Mesenchymal stem cell (in vitro differentiated cells and primary cell): Measurements from ENCODE around the gene SPAG8.
A peak's percentile ranks its signal among the peaks of the same experiment; 100 is the strongest.

Experiments
- DNase-seq: peaks from one replicate; pipeline ENCODE4 v3.0.0-alpha.2; 2013
- H2AFZ ChIP-seq: one replicate; pipeline ENCODE4 v1.6.1; 2013; ENCODE audit warnings: low read depth, mild to moderate bottlenecking, control low read depth, inconsistent platforms, low read length, moderate library complexity
- H2AK5ac ChIP-seq: 2 replicates; pipeline ENCODE4 v1.6.1; 2013; ENCODE audit warnings: low read length, moderate library complexity, mild to moderate bottlenecking, inconsistent platforms; ENCODE audit not compliant: severe bottlenecking
- H2BK120ac ChIP-seq: one replicate; pipeline ENCODE4 v1.6.1; 2013; ENCODE audit warnings: low read depth, mild to moderate bottlenecking, inconsistent platforms, low read length, moderate library complexity
- H2BK12ac ChIP-seq, 2 experiments: one replicate each; pipeline ENCODE4 v1.6.1; 2013; ENCODE audit warnings: inconsistent platforms in 2 of 2, low read length in 2 of 2, mild to moderate bottlenecking in 2 of 2, moderate library complexity in 2 of 2, control low read depth in 1 of 2
- H2BK15ac ChIP-seq: one replicate; pipeline ENCODE4 v1.6.1; 2013; ENCODE audit warnings: mild to moderate bottlenecking, low read depth, inconsistent platforms; ENCODE audit not compliant: poor library complexity, severe bottlenecking
- H2BK5ac ChIP-seq: 2 replicates; pipeline ENCODE4 v1.6.1; 2013; ENCODE audit warnings: low read depth, mild to moderate bottlenecking, low read length, control low read depth, inconsistent platforms; ENCODE audit not compliant: poor library complexity, severe bottlenecking
- H3K14ac ChIP-seq, 2 experiments: one replicate each; pipeline ENCODE4 v1.6.1; 2013; ENCODE audit warnings: inconsistent platforms in 2 of 2, low read length in 2 of 2, control low read depth in 1 of 2, mild to moderate bottlenecking in 1 of 2, moderate library complexity in 1 of 2
- H3K18ac ChIP-seq, 2 experiments: one replicate each; pipeline ENCODE4 v1.6.1; 2013; ENCODE audit warnings: inconsistent platforms in 2 of 2, low read length in 2 of 2, control low read depth in 1 of 2, low read depth in 1 of 2, mild to moderate bottlenecking in 1 of 2
- H3K23ac ChIP-seq, 2 experiments: one replicate each; pipeline ENCODE4 v1.6.1; 2013; ENCODE audit warnings: inconsistent platforms in 2 of 2, low read length in 2 of 2, mild to moderate bottlenecking in 2 of 2, moderate library complexity in 2 of 2, control low read depth in 1 of 2
- H3K27ac ChIP-seq: 2 replicates; pipeline ENCODE4 v1.5.1; 2013; ENCODE audit warnings: mild to moderate bottlenecking, moderate library complexity, low read length, control low read depth, inconsistent platforms; ENCODE audit not compliant: poor library complexity, severe bottlenecking
- H3K27me3 ChIP-seq, 2 experiments: 2 replicates each; pipeline versions ENCODE4 v1.6.1 to v1.7.0; 2013; ENCODE audit warnings: low read length in 2 of 2, mild to moderate bottlenecking in 2 of 2, moderate library complexity in 2 of 2, control low read depth in 1 of 2, inconsistent platforms in 1 of 2; ENCODE audit not compliant: control insufficient read depth in 1 of 2, insufficient read depth in 1 of 2
- H3K36me3 ChIP-seq, 2 experiments: 2 replicates each; pipeline versions ENCODE4 v1.6.1 to v1.7.0; 2013; ENCODE audit warnings: low read length in 2 of 2, control low read depth in 1 of 2, inconsistent platforms in 1 of 2, low read depth in 1 of 2, mild to moderate bottlenecking in 1 of 2; ENCODE audit not compliant: insufficient read depth in 2 of 2, control insufficient read depth in 1 of 2
- H3K4ac ChIP-seq, 2 experiments: one replicate each; pipeline ENCODE4 v1.6.1; 2013; ENCODE audit warnings: inconsistent platforms in 2 of 2, low read length in 2 of 2, mild to moderate bottlenecking in 2 of 2, moderate library complexity in 2 of 2, control low read depth in 1 of 2, low read depth in 1 of 2
- H3K4me1 ChIP-seq: 2 replicates; pipeline ENCODE4 v1.6.1; 2013; ENCODE audit warnings: low read depth, low read length, control low read depth; ENCODE audit not compliant: control insufficient read depth, insufficient read depth
- H3K4me2 ChIP-seq: 2 replicates; pipeline ENCODE4 v1.6.1; 2013; ENCODE audit warnings: low read length, mild to moderate bottlenecking, inconsistent platforms; ENCODE audit not compliant: poor library complexity, severe bottlenecking
- H3K4me3 ChIP-seq, 2 experiments: 2 replicates each; pipeline versions ENCODE4 v1.5.1 to v1.7.0; 2013; ENCODE audit warnings: low read length in 2 of 2, mild to moderate bottlenecking in 2 of 2, control low read depth in 1 of 2, low read depth in 1 of 2; ENCODE audit not compliant: insufficient read depth in 1 of 2
- H3K79me1 ChIP-seq: replicated peaks from 2 replicates; pipeline ENCODE4 v1.6.1; 2013; ENCODE audit warnings: mild to moderate bottlenecking, control low read depth, low read length, inconsistent platforms; ENCODE audit not compliant: poor library complexity, severe bottlenecking
- H3K9ac ChIP-seq: 2 replicates; pipeline ENCODE4 v1.7.0; 2013; ENCODE audit warnings: mild to moderate bottlenecking, low read length, moderate library complexity
- H3K9me3 ChIP-seq: 2 replicates; pipeline ENCODE4 v1.7.0; 2013; ENCODE audit warnings: mild to moderate bottlenecking, low read length; ENCODE audit not compliant: control insufficient read depth
- H4K8ac ChIP-seq: one replicate; pipeline ENCODE4 v1.6.1; 2013; ENCODE audit warnings: inconsistent platforms, mild to moderate bottlenecking, low read length, moderate library complexity
- H4K91ac ChIP-seq: one replicate; pipeline ENCODE4 v1.6.1; 2013; ENCODE audit warnings: mild to moderate bottlenecking, low read length, inconsistent platforms
- WGBS: methylation state at CpG from one replicate; pipeline ENCODE4 v1.1.7; 2013; ENCODE audit warnings: mixed read lengths; 5-methylcytosine and 5-hydroxymethylcytosine counted together

The SPAG8 gene

GRCh38 chr9:35822926-35823325, 10.9 kb upstream of the SPAG8 start:
- H2BK15ac ChIP-seq, result no peak overlapping the region
- no peak overlapping the region for H3K23ac ChIP-seq
- no peak overlapping the region for H2BK5ac ChIP-seq
- H3K4me1 ChIP-seq, result peaks cover 2% of the 10 kb centered on the region
- no peak overlapping the region for H4K8ac ChIP-seq
- no peak for DNase-seq
- no peak overlapping the region for H2AK5ac ChIP-seq
- no peak overlapping the region for H3K4me3 ChIP-seq
- H2AFZ ChIP-seq, result no peak overlapping the region
- no peaks in the 10 kb centered on the region for H3K36me3 ChIP-seq
- H3K27me3 ChIP-seq, result peaks cover 0 to 6% of the 10 kb centered on the region in 2 experiments
- no peak overlapping the region for H4K91ac ChIP-seq
- no peak overlapping the region for H3K4me2 ChIP-seq
- no peak overlapping the region for H3K4ac ChIP-seq
- no peak overlapping the region for H3K18ac ChIP-seq
- no peak overlapping the region for H3K27ac ChIP-seq
- no peak overlapping the region for H3K14ac ChIP-seq
- no peaks in the 10 kb centered on the region for H3K79me1 ChIP-seq
- H2BK120ac ChIP-seq, result no peak overlapping the region
- no peak overlapping the region for H2BK12ac ChIP-seq
- no peak overlapping the region for H3K9ac ChIP-seq
- no peaks in the 10 kb centered on the region for H3K9me3 ChIP-seq

- Histone ChIP-seq H3K18ac (no peak overlapping the region), H3K9ac (peak overlapping the region; percentile 28)
- DNase-seq, result no peak
These were observed 8.0 kb upstream of the SPAG8 start for GRCh38 chr9:35820076-35820475.

GRCh38 chr9:35818341-35818740, 6.3 kb upstream of the SPAG8 start:
- Histone ChIP-seq H3K23ac (no peak overlapping the region), H3K9me3 (no peaks in the 10 kb centered on the region), H2BK12ac (no peak overlapping the region), H4K91ac (no peak overlapping the region), H2BK15ac (no peak overlapping the region), H3K4ac (no peak overlapping the region), H3K36me3 (no peaks in the 10 kb centered on the region), H2AK5ac (no peak overlapping the region), H4K8ac (no peak overlapping the region), H3K4me1 (peaks cover 4% of the 10 kb centered on the region), H3K4me3 (no peak overlapping the region), H3K9ac (no peak overlapping the region), H3K14ac (no peak overlapping the region), H3K27me3 (peaks cover 0 to 18% of the 10 kb centered on the region in 2 experiments), H3K27ac (no peak overlapping the region), H2BK5ac (no peak overlapping the region), H3K18ac (no peak overlapping the region), H3K79me1 (peaks cover 5% of the 10 kb centered on the region), H3K4me2 (no peak overlapping the region), H2BK120ac (no peak overlapping the region), H2AFZ (no peak overlapping the region)
- no peak for DNase-seq
- 79% methylated on average over 3 of the region's 3 CpGs for WGBS

More at GRCh38 chr9:35820076-35820475, 8.0 kb upstream of the SPAG8 start:
- Histone ChIP-seq H3K4me3 (no peak overlapping the region), H3K9me3 (no peaks in the 10 kb centered on the region), H2BK15ac (no peak overlapping the region), H3K14ac (no peak overlapping the region), H3K4ac (no peak overlapping the region), H4K91ac (no peak overlapping the region), H2AFZ (no peak overlapping the region), H3K4me1 (no peaks in the 10 kb centered on the region), H3K4me2 (no peak overlapping the region), H3K27ac (no peak overlapping the region), H3K36me3 (no peaks in the 10 kb centered on the region), H3K27me3 (peaks cover 0 to 18% of the 10 kb centered on the region in 2 experiments), H2BK5ac (no peak overlapping the region), H3K23ac (no peak overlapping the region), H2BK120ac (no peak overlapping the region), H4K8ac (no peak overlapping the region), H3K79me1 (no peaks in the 10 kb centered on the region), H2BK12ac (no peak overlapping the region), H2AK5ac (no peak overlapping the region)

- Histone ChIP-seq H3K14ac (no peak overlapping the region), H2BK15ac (no peak overlapping the region), H2AK5ac (no peak overlapping the region), H2BK5ac (no peak overlapping the region), H3K27me3 (peaks cover 0 to 18% of the 10 kb centered on the region in 2 experiments), H3K4me1 (peaks cover 9% of the 10 kb centered on the region), H2BK120ac (no peak overlapping the region), H4K8ac (no peak overlapping the region), H2AFZ (no peak overlapping the region), H3K18ac (no peak overlapping the region), H4K91ac (no peak overlapping the region), H3K4me2 (no peak overlapping the region), H2BK12ac (no peak overlapping the region), H3K4ac (no peak overlapping the region), H3K4me3 (no peak overlapping the region), H3K27ac (no peak overlapping the region), H3K9me3 (no peaks in the 10 kb centered on the region), H3K9ac (no peak overlapping the region), H3K36me3 (no peaks in the 10 kb centered on the region), H3K23ac (no peak overlapping the region), H3K79me1 (peaks cover 9% of the 10 kb centered on the region)
- whole genome bisulfite sequencing, result 57% methylated on average over 1 of the region's 1 CpG
- DNase-seq, result peak; percentile 47
These were observed 4.6 kb upstream of the SPAG8 start for GRCh38 chr9:35816708-35817107.
